ENCODE measurements around the gene DAB1. TPM values are rescaled to one million over a fixed set of nuclear protein-coding genes. Genes with fewer than 3 reads are reported as not detected.
"Not testable (repeated sequence)": the region's sequence is repeated elsewhere in the genome, so short reads cannot be mapped to it uniquely, and the experiment has no call there.

Gene DAB1
- total RNA-seq, 1 donor from 2014 or later, result 12.2 TPM

GRCh38 chr1:57118948-57119603 lies 304.8 kb downstream of the DAB1 start:
- no peak for DNase-seq (ENCODE audit: low spot score)

DNA sequence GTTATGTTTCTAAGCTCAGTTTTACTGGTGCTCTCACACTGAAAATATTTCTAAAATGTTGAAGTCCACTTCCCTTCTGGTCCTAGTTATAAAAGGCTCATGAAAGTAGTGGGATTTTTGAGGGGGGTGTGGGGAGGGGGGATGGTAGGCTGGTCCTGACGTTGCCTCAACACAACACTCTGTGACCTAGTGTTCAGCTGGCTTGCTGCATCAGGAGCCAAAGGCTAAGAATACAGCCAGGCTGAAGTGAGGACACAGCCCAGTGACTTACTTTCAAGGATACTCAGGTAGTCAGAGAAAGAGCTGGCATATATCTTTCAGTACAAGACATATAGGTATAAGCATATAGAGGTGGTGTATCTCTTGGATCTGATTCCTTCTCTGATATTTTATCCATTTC lies 306.1 kb downstream of the DAB1 start:
- DNase-seq (ENCODE audit: low spot score), result no peak

DNA sequence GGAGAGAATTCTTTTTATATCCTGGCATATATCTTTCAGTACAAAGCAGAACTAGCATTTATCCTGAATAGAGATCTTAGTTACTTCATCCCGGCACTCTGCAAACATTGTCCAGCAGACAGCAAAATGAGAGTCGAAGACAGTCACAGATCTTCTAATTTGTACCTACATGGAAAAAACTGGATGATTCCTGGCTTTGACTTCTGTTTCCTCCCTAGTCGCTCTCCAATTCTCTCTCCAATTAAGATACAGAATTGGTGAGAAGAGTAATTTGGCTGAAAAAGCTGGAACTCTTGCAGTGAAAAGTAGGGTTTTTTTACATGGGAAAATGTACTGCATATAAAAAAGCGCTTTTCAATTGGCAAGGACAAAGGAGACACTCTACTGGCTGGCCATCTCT lies 307.0 kb downstream of the DAB1 start:
- DNase-seq (ENCODE audit: low spot score), result no peak

DNA sequence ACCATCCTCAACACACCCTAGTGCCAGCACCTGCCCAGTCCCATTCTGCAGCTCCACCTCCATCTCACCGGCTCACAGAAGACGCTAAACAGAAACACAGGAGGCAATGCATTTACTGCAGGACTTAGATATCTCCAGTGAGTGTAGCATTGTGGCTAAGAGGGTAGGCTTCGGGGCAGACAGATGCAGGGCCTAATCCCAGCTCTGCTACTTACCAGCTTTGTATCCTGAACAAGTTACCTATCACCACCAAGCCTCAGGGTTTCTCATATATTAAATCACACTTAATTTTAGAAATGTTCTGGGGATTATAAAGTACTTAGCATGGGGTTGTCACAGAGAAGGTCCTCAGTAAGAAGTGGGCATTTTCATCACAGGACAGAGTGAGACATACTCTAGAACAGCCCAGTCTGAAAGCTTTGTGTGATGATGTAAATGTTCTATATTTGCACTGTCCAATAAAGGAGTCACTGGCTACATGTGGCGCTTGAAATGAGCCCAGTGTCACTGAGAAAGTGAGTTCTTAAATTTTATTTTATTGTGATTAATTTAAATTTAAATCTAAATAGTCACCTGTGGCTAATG lies 308.7 kb downstream of the DAB1 start:
- DNase-seq (ENCODE audit: low spot score), result no peak

- no peak for DNase-seq (ENCODE audit: low spot score)
These were observed 311.7 kb downstream of the DAB1 start for GRCh38 chr1:57112148-57112547.

DNA sequence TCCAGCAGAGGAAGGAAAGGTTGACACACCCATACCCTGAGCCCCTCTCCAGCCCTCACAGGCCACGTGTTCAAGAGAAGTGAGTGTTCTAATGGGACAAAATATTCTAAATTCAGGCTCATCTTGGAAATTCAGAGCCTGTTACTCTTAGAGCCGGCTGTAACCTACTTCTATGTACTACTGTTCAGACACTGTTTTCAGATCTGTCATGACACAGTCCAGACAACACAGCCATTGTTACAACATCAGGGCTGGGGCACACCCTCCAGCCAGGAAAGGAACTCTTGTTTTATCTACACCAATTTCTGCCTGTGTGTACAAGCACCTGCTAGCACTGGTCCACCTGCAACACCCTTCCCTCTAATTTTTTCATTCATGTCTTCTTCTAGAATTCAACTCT lies 312.7 kb downstream of the DAB1 start:
- no peak for DNase-seq (ENCODE audit: low spot score)

DNA sequence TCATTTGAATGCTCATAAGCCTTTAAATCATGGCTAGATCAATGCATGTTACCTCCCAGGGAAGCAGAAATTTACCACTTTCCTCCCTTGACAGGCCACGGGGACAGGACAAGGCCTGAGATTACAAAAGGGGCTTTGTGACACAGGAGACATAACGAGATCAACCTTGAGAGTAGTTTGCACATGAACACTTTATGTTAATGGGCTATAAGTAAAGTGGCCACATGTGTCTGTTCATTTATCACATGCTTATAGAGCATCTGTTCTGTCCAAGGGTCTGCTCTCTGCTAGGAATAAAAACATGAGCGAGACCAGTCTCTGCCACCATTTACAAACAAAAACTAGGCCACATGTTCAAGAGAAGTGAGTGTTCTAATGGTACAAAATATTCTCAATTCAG lies 314.0 kb downstream of the DAB1 start:
- DNase-seq (ENCODE audit: low spot score), result no peak

DNA sequence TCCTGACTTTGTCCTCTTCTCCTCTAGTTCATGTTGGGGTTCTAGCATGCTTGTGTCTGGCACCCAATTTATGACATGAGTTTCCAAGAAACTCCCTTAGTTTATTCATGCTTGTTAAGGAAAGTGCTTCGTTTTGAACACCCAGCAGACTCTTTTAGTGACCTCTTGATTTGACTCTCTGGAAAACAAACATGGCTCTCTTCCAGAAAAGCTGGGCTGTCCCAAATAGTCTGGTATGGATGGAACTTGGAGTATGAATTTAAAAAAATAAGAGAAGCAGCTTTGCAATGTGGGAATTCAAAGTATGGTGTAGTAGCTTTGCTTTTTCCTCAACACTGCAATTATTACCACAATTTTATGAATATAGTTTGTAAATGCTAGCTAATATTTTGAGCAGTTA lies 314.6 kb downstream of the DAB1 start:
- DNase-seq (ENCODE audit: low spot score), result no peak

DNA sequence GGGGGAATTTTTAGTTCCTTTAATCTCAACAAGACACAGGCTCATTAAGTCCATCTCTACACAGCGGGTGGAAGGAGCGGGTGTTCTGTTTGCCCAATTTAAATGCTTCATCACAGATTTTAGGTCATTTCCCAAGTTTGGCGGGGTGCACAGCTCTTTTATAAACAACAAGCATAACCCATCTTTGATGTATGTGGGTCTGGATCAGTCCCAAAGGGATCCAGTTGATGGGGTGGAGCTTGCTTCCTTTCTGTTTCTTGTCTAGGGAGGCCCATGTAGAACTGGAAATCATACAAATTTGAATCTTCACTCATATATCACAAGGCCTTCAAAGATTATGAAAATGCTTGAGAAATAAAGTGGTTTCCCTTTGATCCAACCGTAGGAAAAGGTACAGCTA lies 317.6 kb downstream of the DAB1 start:
- no peak for DNase-seq (ENCODE audit: low spot score)

DNA sequence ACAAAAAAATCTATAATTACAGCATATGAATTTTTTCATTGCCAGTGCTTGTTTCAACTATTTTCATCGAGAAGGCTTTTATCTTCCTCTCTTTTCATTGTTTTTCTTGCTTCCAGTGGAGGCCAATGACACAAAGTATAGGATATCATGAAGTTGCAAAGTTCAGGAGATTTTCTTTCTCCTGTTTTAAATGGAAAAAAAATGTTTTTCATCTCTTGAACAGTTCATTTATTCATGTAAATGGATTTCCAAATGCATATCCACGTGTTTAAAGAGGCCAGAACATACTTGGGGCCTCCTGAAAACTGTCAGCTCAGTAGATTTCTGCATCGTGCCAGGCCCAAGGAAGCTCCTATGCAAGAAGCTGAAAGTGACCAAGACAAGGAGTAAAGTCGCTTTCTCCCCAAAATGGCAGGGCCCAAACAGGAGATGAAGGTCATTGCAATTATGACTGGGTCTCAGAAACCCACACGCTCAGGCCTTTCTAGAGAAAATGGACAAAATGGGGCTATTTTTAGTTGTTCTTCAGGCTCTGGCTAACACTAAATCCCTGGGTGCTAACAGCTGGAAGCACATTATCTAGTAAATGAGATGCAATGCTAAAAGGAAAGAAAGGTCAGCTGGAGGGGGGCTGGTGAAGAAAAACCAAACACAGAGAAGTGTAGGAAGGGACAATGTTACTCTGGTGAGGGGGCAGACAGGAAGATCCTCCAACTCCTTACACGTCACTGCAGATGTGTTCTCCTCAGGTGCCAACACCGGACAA lies 321.1 kb downstream of the DAB1 start:
- DNase-seq (ENCODE audit: low spot score), result no peak

GRCh38 chr1:57101209-57101608 lies 322.7 kb downstream of the DAB1 start:
- no peak for DNase-seq (ENCODE audit: low spot score)

GRCh38 chr1:57094749-57095148 lies 329.1 kb downstream of the DAB1 start:
- no peak for DNase-seq (ENCODE audit: low spot score)

GRCh38 chr1:57093122-57093521 lies 330.7 kb downstream of the DAB1 start:
- no peak for DNase-seq (ENCODE audit: low spot score)

DNA sequence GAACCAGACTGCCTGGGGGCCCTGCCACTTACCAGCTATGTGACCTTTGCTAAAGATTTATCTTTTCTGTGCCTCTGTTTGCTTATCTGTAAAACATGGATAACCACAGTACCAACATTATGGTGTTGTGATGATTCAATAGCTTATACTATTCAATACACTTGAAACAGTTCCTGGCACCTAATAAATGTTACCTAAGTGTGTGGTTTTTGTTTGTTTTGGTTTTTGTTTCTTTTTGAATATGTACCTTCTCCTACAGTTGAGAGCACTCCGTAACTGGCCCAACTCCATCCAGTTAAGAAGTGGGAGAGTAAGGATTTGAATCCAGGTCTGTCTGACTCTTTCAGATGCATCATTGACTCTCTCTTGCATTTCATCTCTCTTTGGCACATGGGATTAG lies 332.2 kb downstream of the DAB1 start:
- no peak for DNase-seq (ENCODE audit: low spot score)

- no peak for DNase-seq (ENCODE audit: low spot score)
These were observed 334.0 kb downstream of the DAB1 start for GRCh38 chr1:57089855-57090254.

- no peak for DNase-seq (ENCODE audit: low spot score)
These were observed 334.6 kb downstream of the DAB1 start for GRCh38 chr1:57089221-57089620.

GRCh38 chr1:57088653-57089052 lies 335.2 kb downstream of the DAB1 start:
- DNase-seq (ENCODE audit: low spot score), result no peak

DNA sequence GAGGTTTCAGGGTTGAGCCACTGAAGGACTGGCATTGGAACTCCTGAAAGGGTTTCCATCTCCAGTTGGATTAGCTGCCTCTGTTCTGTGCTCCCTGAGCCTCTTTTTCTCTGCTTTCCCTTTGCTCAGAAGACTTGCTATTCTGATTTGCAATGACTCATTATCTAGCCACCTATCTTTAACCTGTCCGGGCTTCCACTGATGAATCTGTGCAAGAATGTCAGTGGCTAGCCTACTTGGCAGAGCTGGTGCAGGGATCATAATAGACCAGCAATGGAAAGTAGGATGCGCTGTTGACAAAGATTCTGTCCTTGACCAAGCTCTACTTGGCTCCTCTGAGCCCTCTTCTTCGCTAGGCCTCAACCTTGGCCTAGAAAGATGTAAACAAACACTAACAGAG lies 336.2 kb downstream of the DAB1 start:
- DNase-seq (ENCODE audit: low spot score), result not testable (repeated sequence)

GRCh38 chr1:57086154-57086553 lies 337.7 kb downstream of the DAB1 start:
- no peak for DNase-seq (ENCODE audit: low spot score)

GRCh38 chr1:57084701-57085100 lies 339.2 kb downstream of the DAB1 start:
- no peak for DNase-seq (ENCODE audit: low spot score)

DNA sequence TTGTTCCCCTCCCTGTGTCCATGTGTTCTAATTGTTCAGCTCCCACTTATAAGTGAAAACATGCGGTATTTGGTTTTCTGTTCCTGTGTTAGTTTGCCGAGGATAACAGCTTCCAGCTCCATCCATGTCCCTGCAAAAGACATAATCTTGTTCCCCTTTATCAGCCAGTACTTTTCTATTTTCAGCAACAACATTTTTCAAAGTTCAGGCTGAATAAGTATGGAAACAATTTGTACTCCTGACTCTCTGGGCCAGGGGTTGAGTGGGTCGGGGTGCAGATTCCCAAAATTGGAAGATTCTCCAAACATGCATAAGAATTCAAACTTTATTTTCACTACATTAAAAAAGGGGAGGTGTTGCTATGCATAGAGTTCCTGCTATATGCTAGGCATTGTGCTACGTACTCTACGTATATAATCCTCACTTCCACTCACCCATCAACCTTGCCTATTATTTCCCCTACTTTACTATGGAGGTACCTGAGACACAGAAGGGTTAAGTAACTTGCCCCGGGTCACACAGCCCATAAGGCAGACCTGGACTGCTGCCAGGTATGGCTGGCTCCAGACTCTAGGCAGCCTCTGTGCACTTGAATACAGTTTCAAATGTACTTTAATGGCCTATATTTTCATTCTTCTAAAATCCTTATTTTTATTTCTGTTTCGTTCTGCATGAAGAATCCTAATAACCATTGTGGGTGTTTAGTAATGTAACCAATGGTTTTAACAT lies 341.0 kb downstream of the DAB1 start:
- DNase-seq (ENCODE audit: low spot score), result no peak

DNA sequence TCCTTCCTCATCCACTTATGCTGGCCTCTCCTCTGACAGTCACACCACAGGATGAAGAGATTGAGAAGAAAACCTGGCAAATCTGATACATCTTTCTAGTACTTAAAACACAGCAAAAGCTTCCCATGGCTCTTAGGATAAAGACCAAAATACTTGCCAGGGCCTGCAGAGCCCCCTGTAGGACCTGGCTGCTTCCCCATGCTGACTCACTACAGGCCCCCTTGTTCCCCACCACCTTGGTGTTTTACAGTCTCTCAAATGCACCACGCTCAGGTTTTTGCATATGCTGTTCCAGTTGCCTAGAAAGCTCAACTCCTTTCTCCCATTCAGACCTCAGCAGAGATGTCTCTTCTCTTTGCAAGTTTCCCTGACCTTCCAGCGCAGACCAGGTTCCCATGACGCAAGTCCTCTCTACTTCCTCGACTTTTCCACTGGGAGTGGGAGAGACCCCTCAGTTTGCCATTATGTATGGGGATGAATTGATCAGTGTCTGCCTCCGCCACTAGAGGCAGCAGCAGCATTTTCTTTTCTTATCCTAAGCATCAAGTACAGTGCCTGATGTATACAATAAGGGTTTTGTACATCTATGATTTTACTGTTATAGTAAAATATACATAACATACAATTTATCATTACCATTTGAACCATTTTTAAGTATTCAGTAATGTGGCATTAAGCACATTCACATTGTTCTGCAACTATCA lies 344.3 kb downstream of the DAB1 start:
- DNase-seq (ENCODE audit: low spot score), result no peak
